GM21529 (cell line): ENCODE measurements around the gene LCE1B.

Source experiments
- ATAC-seq: cut with Tn5 transposase; IDR thresholded peaks from one replicate; pipeline ENCODE4 v1.9.1; 2021; ENCODE audit not compliant: unreplicated experiment

LCE1B gene

DNA sequence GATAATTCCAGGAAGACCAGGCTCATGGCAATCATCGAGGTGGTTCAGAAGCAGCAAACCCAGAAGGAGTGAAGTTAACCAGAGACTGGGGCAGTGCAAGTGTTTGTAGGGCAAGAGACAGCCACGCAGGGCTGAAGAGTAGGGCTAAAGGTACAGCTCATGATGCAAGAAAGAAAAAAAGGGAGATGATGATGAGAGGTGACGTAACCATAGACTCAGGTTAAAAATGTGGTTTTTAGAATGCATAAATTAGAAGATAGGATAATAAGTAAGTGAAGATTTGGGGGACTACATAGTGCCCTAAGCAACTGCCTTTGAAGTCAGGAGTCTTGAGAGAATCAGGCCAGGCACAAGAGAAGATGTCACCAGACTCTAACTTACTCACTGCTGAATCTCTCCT, 48.4 kb downstream of the LCE1B start:
- ATAC-seq, result no peak

- no peak for ATAC-seq
Observed at GRCh38 chr1:152861374-152861773, 49.6 kb downstream of the LCE1B start.
